Activated naive CD8-positive, alpha-beta T cell treated with anti-CD3 and anti-CD28 coated beads, Interleukin-2, amount 50 U/mL, for 16 hours (primary cell): ENCODE results near the gene GJB1.

Experiments used
- DNase-seq: peaks from one replicate; pipeline ENCODE4 v3.0.0-alpha.2; 2020; ENCODE audit warnings: low read depth, low spot score

GJB1 gene

GRCh38 chrX:71214604-71215337 lies 8.3 kb upstream of the GJB1 start:
- no peak for DNase-seq

- DNase-seq = no peak
Measured at GRCh38 chrX:71215338-71215912, 7.6 kb upstream of the GJB1 start.

- DNase-seq = no peak
Measured at GRCh38 chrX:71216485-71216884, 6.5 kb upstream of the GJB1 start.

GRCh38 chrX:71217298-71217697 lies 5.7 kb upstream of the GJB1 start:
- DNase-seq = no peak

- no peak for DNase-seq
Measured at GRCh38 chrX:71221145-71221544, 1.9 kb upstream of the GJB1 start.

GRCh38 chrX:71224098-71224708 lies 1.2 kb downstream of the GJB1 start:
- DNase-seq = no peak

GRCh38 chrX:71225009-71225408 lies 2.0 kb downstream of the GJB1 start:
- DNase-seq = no peak

GRCh38 chrX:71225676-71226075 lies 2.7 kb downstream of the GJB1 start:
- no peak for DNase-seq

GRCh38 chrX:71227370-71228062 lies 4.5 kb downstream of the GJB1 start:
- no peak for DNase-seq

GRCh38 chrX:71228063-71228642 lies 5.1 kb downstream of the GJB1 start:
- DNase-seq = no peak

- no peak for DNase-seq
Measured at GRCh38 chrX:71235482-71235881, 12.5 kb downstream of the GJB1 start.

GRCh38 chrX:71236836-71237235 lies 13.8 kb downstream of the GJB1 start:
- DNase-seq = no peak

- no peak for DNase-seq
Measured at GRCh38 chrX:71239781-71240180, 16.8 kb downstream of the GJB1 start.

- DNase-seq = no peak
Measured at GRCh38 chrX:71241301-71241700, 18.3 kb downstream of the GJB1 start.

GRCh38 chrX:71244359-71245128 lies 21.5 kb downstream of the GJB1 start:
- DNase-seq = no peak

- no peak for DNase-seq
Measured at GRCh38 chrX:71245159-71245558, 22.1 kb downstream of the GJB1 start.

- DNase-seq = no peak
Measured at GRCh38 chrX:71250841-71251240, 27.8 kb downstream of the GJB1 start.

- no peak for DNase-seq
Measured at GRCh38 chrX:71251466-71251973, 28.5 kb downstream of the GJB1 start.

- DNase-seq = no peak
Measured at GRCh38 chrX:71252221-71252620, 29.2 kb downstream of the GJB1 start.

GRCh38 chrX:71253253-71254091 lies 30.4 kb downstream of the GJB1 start:
- DNase-seq = no peak
